Effector memory CD4-positive, alpha-beta T cell (primary cell): ENCODE measurements around the gene TMEM250.
A peak's percentile ranks its signal among the peaks of the same experiment; 100 is the strongest.
"Not testable (repeated sequence)": the region's sequence is repeated elsewhere in the genome, so short reads cannot be mapped to it uniquely, and the experiment has no call there.

ENCODE experiments used
- DNase-seq, 3 donors: peaks; one replicate each; pipeline ENCODE4 v3.0.0-alpha.2; 2020
- H3K27ac ChIP-seq: 2 replicates; pipeline ENCODE4 v1.7.0; 2013; ENCODE audit warnings: mild to moderate bottlenecking, low read length, moderate library complexity; ENCODE audit not compliant: insufficient read depth, poor library complexity, severe bottlenecking
- H3K27me3 ChIP-seq: replicated peaks from 2 replicates; pipeline ENCODE4 v1.7.0; 2013; ENCODE audit warnings: mild to moderate bottlenecking, low read length; ENCODE audit not compliant: insufficient read depth, control insufficient read depth, poor library complexity, severe bottlenecking
- H3K36me3 ChIP-seq: 2 replicates; pipeline ENCODE4 v1.7.0; 2013; ENCODE audit warnings: mild to moderate bottlenecking, low read length, moderate library complexity; ENCODE audit not compliant: control insufficient read depth, insufficient read depth
- H3K4me1 ChIP-seq: 2 replicates; pipeline ENCODE4 v1.7.0; 2013; ENCODE audit warnings: low read length, mild to moderate bottlenecking; ENCODE audit not compliant: control insufficient read depth, insufficient read depth, poor library complexity, severe bottlenecking
- H3K4me3 ChIP-seq: 2 replicates; pipeline ENCODE4 v1.7.0; 2013; ENCODE audit warnings: low read length, low read depth, mild to moderate bottlenecking; ENCODE audit not compliant: insufficient read depth, poor library complexity, severe bottlenecking
- H3K9me3 ChIP-seq: 2 replicates; pipeline ENCODE4 v1.7.0; 2013; ENCODE audit warnings: mild to moderate bottlenecking, low read length, moderate library complexity; ENCODE audit not compliant: control insufficient read depth

TMEM250 gene

DNA sequence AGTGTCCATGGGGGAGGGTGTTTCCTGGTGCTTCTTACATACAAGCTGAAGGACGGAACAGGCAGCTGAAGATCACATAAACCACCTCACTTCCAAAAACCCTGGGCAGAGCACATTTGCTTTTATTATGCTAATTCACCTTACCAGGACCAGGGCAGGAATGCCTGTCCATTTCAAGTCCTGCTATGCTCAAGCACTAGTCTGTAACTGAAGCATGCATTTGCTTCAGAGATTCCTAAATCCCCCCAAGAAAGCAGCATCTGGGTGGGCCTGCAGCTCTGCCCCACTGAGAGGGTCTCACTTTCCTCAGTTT lies 14.2 kb downstream of the TMEM250 start:
- Histone ChIP-seq H3K4me1 (peaks cover 29% of the 10 kb centered on the region), H3K4me3 (no peak overlapping the region), H3K27ac (no peak overlapping the region), H3K27me3 (no peaks in the 10 kb centered on the region), H3K9me3 (no peaks in the 10 kb centered on the region), H3K36me3 (no peaks in the 10 kb centered on the region)
- no peak for DNase-seq

- Histone ChIP-seq H3K27me3 (no peaks in the 10 kb centered on the region), H3K36me3 (no peaks in the 10 kb centered on the region), H3K9me3 (no peaks in the 10 kb centered on the region), H3K4me1 (peaks cover 27% of the 10 kb centered on the region), H3K4me3 (no peak overlapping the region), H3K27ac (no peak overlapping the region)
- no peak for DNase-seq
Observed at GRCh38 chr9:136103651-136104487, 14.8 kb downstream of the TMEM250 start.

DNA sequence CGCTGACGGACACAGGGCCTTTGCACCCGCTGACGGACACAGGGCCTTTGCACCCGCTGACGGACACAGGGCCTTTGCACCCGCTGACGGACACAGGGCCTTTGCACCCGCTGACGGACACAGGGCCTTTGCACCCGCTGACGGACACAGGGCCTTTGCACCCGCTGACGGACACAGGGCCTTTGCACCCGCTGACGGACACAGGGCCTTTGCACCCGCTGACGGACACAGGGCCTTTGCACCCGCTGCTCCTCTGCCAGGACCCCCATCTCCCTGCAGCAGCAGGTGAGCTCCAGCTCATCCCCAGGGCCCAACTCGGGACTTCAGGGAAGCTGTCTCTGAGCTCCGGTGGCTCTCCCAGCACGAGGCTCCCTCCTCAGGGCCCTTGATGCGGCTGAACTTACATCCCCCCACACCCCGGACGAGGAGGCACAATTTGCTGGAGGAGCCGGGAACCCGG lies 17.0 kb downstream of the TMEM250 start:
- H3K27me3 ChIP-seq, DNase-seq, H3K4me3 ChIP-seq, H3K27ac ChIP-seq, H3K4me1 ChIP-seq, H3K36me3 ChIP-seq, H3K9me3 ChIP-seq: not testable (repeated sequence)

GRCh38 chr9:136100700-136101614 lies 17.7 kb downstream of the TMEM250 start:
- Histone ChIP-seq H3K9me3 (no peaks in the 10 kb centered on the region), H3K4me1 (peaks cover 9% of the 10 kb centered on the region), H3K4me3 (no peak overlapping the region), H3K27me3 (no peaks in the 10 kb centered on the region), H3K27ac (no peak overlapping the region), H3K36me3 (no peaks in the 10 kb centered on the region)
- no peak for DNase-seq

GRCh38 chr9:136099542-136099941 lies 19.1 kb downstream of the TMEM250 start:
- Histone ChIP-seq H3K9me3 (no peaks in the 10 kb centered on the region), H3K36me3 (no peaks in the 10 kb centered on the region), H3K27me3 (no peaks in the 10 kb centered on the region), H3K4me3 (no peak overlapping the region), H3K27ac (no peak overlapping the region), H3K4me1 (peaks cover 12% of the 10 kb centered on the region)
- no peak for DNase-seq

DNA sequence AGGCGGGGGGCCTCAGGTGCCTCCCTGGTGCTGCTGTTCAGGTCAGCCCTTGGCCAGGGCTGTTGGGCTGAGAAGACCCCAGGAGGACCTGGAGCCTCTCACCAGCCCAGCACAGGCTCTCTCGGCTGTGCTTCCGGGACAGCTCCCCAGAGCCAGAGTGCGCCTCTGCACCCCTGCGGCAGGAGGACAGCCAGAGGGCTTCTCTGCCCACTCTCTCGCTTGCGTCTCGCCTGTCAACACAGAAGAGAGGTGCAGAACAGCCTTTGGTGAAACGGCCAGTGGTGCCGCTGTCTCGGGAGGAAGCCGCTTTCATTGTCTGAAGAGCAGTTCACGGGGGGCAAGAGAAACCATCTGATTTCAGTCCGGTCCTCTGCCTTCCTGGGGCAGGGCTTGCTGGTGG lies 19.8 kb downstream of the TMEM250 start:
- DNase-seq, result no peak

GRCh38 chr9:136098210-136098609 lies 20.5 kb downstream of the TMEM250 start:
- Histone ChIP-seq H3K27me3 (no peaks in the 10 kb centered on the region), H3K4me1 (peaks cover 20% of the 10 kb centered on the region), H3K27ac (no peak overlapping the region), H3K9me3 (no peaks in the 10 kb centered on the region), H3K4me3 (no peak overlapping the region), H3K36me3 (no peaks in the 10 kb centered on the region)
- DNase-seq, result no peak

More for the DNA sequence above, 19.8 kb downstream of the TMEM250 start:
- no peaks in the 10 kb centered on the region for H3K36me3 ChIP-seq
- peaks cover 14% of the 10 kb centered on the region for H3K4me1 ChIP-seq
- no peak overlapping the region for H3K27ac ChIP-seq
- no peaks in the 10 kb centered on the region for H3K9me3 ChIP-seq
- no peaks in the 10 kb centered on the region for H3K27me3 ChIP-seq
- no peak overlapping the region for H3K4me3 ChIP-seq

- Histone ChIP-seq H3K27me3 (no peaks in the 10 kb centered on the region), H3K4me3 (no peak overlapping the region), H3K27ac (no peak overlapping the region), H3K4me1 (peaks cover 21% of the 10 kb centered on the region), H3K9me3 (no peaks in the 10 kb centered on the region), H3K36me3 (no peaks in the 10 kb centered on the region)
- no peak for DNase-seq
Observed at GRCh38 chr9:136096505-136097001, 22.1 kb downstream of the TMEM250 start.

- Histone ChIP-seq H3K9me3 (no peaks in the 10 kb centered on the region), H3K4me3 (peak within 1 kb of the TSS; percentile 66), H3K27ac (peak within 1 kb of the TSS; percentile 47), H3K27me3 (no peaks in the 10 kb centered on the region), H3K4me1 (peaks cover 21% of the 10 kb centered on the region), H3K36me3 (no peaks in the 10 kb centered on the region)
- no peak for DNase-seq
Observed at GRCh38 chr9:136095070-136096058, 23.3 kb downstream of the TMEM250 start, which contains the start of gene NACC2. NACC2 (minus strand) TSS chr9:136095289; CDS start chr9:136050521, 44,768 bp downstream.
